Spinal cord (tissue), 10 donors: ENCODE measurements around the gene ACTR3C. TPM values are rescaled to one million over a fixed set of nuclear protein-coding genes. Genes with fewer than 3 reads are reported as not detected.
"Not testable (repeated sequence)": the region's sequence is repeated elsewhere in the genome, so short reads cannot be mapped to it uniquely, and the experiment has no call there.

Experiments
- DNase-seq, 6 donors: peaks; one replicate each; pipeline versions ENCODE4 v3.0.0 to v3.0.0-alpha.2; 2013 to 2015; ENCODE audit warnings: low spot score in 6 of 6, low read depth in 4 of 6
- H3K27ac ChIP-seq: one replicate; pipeline ENCODE4 v1.5.1; 2013; ENCODE audit warnings: low read depth, low read length, control low read depth
- H3K27me3 ChIP-seq: one replicate; pipeline ENCODE4 v1.6.1; 2013; ENCODE audit warnings: low read length; ENCODE audit not compliant: control insufficient read depth, insufficient read depth
- H3K36me3 ChIP-seq: one replicate; pipeline ENCODE4 v1.6.1; 2013; ENCODE audit warnings: low read length; ENCODE audit not compliant: control insufficient read depth, insufficient read depth
- H3K4me1 ChIP-seq: one replicate; pipeline ENCODE4 v1.6.1; 2013; ENCODE audit warnings: low read length; ENCODE audit not compliant: control insufficient read depth, insufficient read depth
- H3K4me3 ChIP-seq: one replicate; pipeline ENCODE4 v1.5.1; 2013; ENCODE audit warnings: low read depth, low read length, control low read depth
- H3K9me3 ChIP-seq: one replicate; pipeline ENCODE4 v1.6.1; 2013; ENCODE audit warnings: low read length; ENCODE audit not compliant: control insufficient read depth, insufficient read depth
- WGBS: methylation state at CpG from one replicate; pipeline ENCODE4 v1.1.5; 2013; ENCODE audit warnings: missing lambda C conversion rate; ENCODE audit not compliant: insufficient coverage; 5-methylcytosine and 5-hydroxymethylcytosine counted together
- polyA plus RNA-seq, 2 donors: library from polyadenylated mRNA; unstranded; fragments of 120-200 nt; gene quantifications; one replicate each; pipeline ENCODE4 v1.2.1, GENCODE V29; 2013; ENCODE audit not compliant: insufficient read length in 2 of 2
- total RNA-seq, 2 donors: library from RNA; depleted of rRNA in 1 of 2; stranded (reverse); fragments of 120-200 nt in 1 of 2; fragments of >200 nt in 1 of 2; gene quantifications; one replicate each; pipeline versions ENCODE4 v1.2.3 to v1.2.4, GENCODE V29; 2013 to 2014
- donor health status: healthy.

Gene ACTR3C
- total and polyA plus RNA-seq, 4 donors, result 1.1 to 5.8 (median 4.3) TPM

DNA sequence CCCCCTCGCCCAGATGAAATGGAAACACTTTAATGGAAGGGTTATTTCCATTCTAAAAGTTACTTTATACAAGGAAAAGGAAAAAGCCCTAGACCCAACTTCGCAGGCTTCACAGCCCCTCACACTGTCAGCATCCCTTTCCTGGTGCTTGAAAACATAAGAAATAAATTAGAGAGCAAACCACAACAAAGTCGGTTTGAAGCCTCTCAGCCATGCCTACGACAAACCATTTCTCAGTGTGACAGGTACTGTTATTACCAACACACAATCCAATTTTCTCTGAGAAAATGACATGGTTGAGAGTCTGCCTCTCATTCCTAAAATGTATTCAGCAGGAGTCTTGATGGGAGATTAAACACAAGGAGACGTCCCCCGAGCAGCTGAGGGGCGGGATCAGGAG, 51.4 kb downstream of the ACTR3C start:
- H3K4me3 ChIP-seq, H3K4me1 ChIP-seq, H3K27me3 ChIP-seq, H3K27ac ChIP-seq, H3K36me3 ChIP-seq, H3K9me3 ChIP-seq: not testable (repeated sequence)
- WGBS, result no CpG with 5 or more reads among the region's 7 CpGs
- peak in 1 of 6 donors; percentile 24 for DNase-seq

DNA sequence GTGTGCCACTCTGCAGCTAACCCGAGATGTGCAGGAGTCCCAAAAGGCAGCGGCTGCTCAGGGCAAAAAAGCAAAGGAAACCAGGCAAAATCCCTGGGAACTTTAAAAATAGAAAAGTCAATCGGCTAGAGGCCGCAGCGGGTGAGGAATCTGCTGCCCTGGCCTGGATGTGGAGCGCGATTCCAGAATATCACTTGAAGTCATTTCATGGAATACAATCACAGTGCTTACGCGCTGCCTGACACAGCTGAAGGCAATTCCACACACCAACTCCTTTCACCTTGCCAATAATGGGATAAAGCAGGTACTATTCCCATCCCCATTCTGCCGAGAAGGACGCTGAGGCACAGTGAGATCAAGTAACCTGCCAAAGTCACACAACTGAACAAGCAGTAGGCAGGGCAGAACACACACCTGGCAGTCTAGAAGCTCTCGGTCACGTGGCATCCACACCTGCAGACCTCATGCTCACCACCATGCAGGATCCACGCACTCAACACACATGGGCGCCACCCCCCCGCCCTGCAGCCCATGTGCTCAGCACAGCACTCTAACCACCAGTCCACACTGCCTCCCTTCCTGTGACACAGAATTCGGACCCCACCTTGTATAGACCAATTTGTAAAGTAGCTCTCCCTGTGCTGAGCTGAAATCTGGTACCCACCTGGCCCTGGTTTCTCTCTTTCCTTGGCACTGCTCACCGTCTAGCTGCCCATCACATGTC, 53.1 kb downstream of the ACTR3C start:
- H3K4me3 ChIP-seq, DNase-seq, H3K36me3 ChIP-seq, H3K4me1 ChIP-seq, H3K27ac ChIP-seq, H3K9me3 ChIP-seq, H3K27me3 ChIP-seq: not testable (repeated sequence)
- no CpG with 5 or more reads among the region's 18 CpGs for WGBS

DNA sequence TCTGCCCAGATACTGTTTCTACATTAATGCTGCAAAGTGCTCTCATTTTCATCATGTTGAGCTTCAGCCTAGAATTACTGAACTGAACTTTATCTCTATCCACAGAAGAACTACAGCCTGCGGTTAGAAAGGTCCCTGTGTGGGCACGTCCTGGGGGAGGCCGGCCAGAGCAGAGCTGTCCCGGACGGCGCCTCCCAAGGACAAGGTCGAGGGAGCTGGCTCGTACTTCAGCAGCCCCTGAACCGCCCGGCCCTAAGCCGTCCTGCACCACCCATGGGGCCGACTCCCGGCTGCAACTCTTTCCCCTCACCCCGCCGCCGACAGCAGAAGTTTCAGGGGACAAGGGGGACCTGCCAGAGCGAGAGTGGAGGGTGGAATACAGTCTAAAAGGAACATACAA, 54.5 kb downstream of the ACTR3C start:
- no CpG with 5 or more reads among the region's 17 CpGs for WGBS
- H3K27me3 ChIP-seq, H3K36me3 ChIP-seq, H3K9me3 ChIP-seq, H3K4me3 ChIP-seq, H3K4me1 ChIP-seq, DNase-seq, H3K27ac ChIP-seq: not testable (repeated sequence)

DNA sequence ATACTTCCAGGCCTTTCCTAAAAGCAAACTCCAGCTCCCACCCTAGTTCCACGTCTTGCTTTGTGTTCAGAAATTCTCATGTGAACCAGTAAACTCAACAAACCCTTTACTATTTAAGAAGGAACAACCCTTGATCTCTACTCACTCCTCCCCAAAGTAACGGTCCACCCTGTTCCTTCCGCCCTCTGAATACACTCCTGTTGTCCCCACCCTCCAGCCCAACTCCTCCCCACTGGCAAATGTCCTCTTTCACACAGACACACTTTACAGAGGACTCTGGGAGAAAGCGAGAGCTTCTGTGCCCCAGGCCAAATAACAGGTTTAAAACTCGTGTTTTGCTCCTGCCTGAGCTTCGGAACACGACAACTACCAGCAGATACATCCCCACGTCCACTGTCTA, 55.1 kb downstream of the ACTR3C start:
- not testable (repeated sequence) for H3K27ac ChIP-seq, H3K9me3 ChIP-seq, H3K4me3 ChIP-seq, DNase-seq, H3K36me3 ChIP-seq, H3K27me3 ChIP-seq, H3K4me1 ChIP-seq
- no CpG with 5 or more reads among the region's 8 CpGs for WGBS

DNA sequence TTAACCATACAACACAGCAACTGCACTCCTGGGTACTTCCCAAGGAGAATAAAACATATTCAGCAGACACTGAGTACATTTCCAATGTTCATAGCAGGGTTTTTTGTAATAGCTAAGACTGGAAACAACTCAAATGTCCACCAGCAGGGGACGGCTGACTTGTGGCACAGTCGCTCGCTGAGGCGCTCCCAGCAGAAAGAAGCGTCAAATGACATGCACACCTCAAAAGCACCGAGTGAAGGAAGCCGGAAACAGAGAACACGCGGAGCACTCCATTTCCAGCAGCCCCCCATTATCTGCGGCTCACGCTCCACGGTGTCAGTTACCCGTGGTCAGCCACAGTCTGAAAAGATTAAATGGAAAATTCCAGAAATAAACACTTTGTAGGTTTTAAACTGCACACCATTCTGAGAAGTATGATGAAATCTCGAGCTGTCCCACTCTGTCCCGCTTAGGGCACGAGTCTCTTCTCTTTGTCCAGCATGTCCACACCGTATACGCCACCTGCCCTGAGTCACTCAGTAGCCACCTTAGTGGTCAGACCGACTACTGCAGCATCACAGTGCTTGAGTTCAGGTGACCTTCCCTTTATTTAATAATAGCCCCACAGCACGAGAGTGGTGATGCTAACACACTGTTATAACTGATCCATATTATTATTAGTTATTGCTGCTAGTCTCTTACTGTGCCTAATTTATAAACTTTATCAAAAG, 56.2 kb downstream of the ACTR3C start:
- H3K36me3 ChIP-seq, H3K27me3 ChIP-seq, H3K27ac ChIP-seq, H3K4me1 ChIP-seq, H3K4me3 ChIP-seq, H3K9me3 ChIP-seq, DNase-seq: not testable (repeated sequence)
- 89% methylated on average over 10 of the region's 20 CpGs for WGBS

DNA sequence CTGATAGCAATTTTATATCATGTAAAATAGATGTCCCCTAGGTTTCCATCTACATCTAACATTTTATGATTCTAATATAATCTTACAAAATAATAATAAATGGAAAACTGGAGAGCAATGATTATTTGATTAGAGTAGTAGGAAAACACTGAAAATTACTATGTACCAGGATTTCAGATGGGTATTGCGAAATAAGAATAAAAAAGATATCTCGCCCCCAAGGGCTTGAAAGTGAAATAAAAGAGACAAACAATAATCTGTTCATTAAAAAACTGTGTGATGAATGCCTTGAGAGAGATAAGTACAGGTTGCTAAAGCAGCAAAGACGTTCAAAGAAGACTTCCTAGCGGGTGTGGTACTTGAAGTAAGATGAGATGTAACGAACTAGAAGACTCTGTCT, 60.7 kb downstream of the ACTR3C start:
- not testable (repeated sequence) for H3K27me3 ChIP-seq, DNase-seq, H3K4me3 ChIP-seq, H3K9me3 ChIP-seq, H3K4me1 ChIP-seq, H3K36me3 ChIP-seq, H3K27ac ChIP-seq
- WGBS, result no CpG with 5 or more reads among the region's 5 CpGs

DNA sequence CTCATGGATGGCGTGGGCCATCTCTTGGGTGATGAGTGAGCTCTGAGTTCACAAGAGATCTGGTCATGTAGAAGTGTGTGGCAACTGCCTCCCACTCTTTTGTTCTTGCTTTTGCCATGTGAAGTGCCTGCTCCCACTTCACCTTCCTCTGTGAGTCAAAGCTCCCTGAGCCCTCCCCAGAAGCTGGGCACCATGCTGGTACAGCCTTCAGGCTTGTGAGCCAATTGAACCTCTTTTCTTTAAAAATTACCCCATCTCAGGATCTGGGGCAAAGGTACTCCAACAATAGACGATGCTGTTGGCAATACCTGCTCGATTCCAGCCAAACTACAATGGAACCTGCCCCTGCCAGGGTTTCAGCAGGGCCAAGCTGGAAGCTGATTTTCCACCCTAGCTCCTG, 75.6 kb downstream of the ACTR3C start:
- H3K36me3 ChIP-seq, H3K4me1 ChIP-seq, H3K4me3 ChIP-seq, H3K27ac ChIP-seq, H3K9me3 ChIP-seq, DNase-seq, H3K27me3 ChIP-seq: not testable (repeated sequence)
- no CpG with 5 or more reads among the region's 3 CpGs for WGBS

DNA sequence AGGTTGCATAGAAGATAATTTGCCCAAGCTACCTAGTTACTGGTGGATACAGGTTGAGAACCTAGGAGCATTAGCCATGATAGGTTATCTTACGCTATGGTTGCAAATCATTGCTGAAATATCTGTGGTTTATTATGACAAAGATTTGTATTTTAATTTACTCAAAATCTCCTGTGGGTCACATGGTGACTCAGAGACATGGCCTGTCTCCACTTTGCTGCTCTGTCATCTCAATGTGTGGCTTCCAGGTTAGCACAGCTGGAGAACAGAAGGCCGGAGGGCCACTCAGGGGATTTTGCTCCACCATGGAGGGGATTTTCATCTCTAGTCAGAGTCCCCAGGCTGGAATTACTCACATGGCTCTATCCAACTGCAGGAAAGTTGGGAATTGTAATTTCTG, 78.1 kb downstream of the ACTR3C start:
- not testable (repeated sequence) for H3K4me1 ChIP-seq, H3K9me3 ChIP-seq
- no CpG with 5 or more reads among the region's 2 CpGs for WGBS

DNA sequence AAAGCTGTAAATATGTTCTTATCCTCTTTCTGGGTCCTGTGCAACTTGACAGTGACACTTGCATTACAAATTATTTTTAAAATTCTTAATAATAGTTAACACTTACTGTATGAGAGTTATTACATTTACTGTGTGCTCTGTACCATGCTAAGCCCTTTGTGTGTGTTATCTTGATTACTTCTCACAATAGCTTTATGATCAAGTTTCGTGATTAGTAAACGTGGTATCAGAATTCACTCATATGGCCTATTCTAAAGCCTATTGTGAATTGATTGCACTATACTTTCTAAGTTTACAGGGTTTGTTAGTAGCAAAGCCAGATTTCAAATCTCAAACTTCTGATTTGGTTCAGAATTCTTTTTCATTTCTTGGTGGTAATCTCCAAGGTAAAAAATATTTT, 80.4 kb downstream of the ACTR3C start:
- H3K27me3 ChIP-seq, DNase-seq, H3K9me3 ChIP-seq, H3K27ac ChIP-seq, H3K4me3 ChIP-seq, H3K4me1 ChIP-seq, H3K36me3 ChIP-seq: not testable (repeated sequence)
- no CpG with 5 or more reads among the region's 2 CpGs for WGBS

More for the DNA sequence above, 78.1 kb downstream of the ACTR3C start:
- H3K27ac ChIP-seq, H3K27me3 ChIP-seq, DNase-seq, H3K36me3 ChIP-seq, H3K4me3 ChIP-seq: not testable (repeated sequence)

DNA sequence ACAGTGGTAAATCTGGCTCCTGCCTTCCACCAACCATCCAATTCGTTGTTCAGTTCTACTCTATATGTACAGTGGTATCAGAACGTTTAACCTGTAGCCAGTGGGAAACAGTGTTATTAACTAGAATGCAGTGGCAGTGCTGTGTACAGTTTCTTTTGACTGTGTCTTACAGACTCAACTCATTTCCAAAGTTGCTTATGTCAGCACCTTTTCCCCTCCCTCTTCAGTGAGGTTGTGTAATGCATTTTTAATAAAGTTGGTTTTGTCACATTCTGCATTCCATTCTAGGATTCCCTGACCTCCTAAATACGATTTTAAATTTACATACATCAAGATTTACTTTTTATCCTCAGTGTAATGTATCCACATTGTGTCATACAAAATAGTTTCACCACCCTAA, 97.9 kb downstream of the ACTR3C start:
- WGBS, result no CpG with 5 or more reads among the region's 3 CpGs
- not testable (repeated sequence) for H3K36me3 ChIP-seq, H3K4me1 ChIP-seq, H3K9me3 ChIP-seq, H3K4me3 ChIP-seq, H3K27ac ChIP-seq, H3K27me3 ChIP-seq, DNase-seq
